A549 (cell line): ENCODE results near the gene DLGAP1. TPM values are rescaled to one million over a fixed set of nuclear protein-coding genes. Genes with fewer than 3 reads are reported as not detected.
A peak's percentile ranks its signal among the peaks of the same experiment; 100 is the strongest.

ENCODE experiments used
- ATAC-seq, 2 experiments: fragments of 200-7000 bp in 1 of 2; fragments of >200 bp in 1 of 2; cut with Nextera tagmentation in 1 of 2; cut with Tn5 transposase in 1 of 2; 3 replicates each; pipeline versions ENCODE4 v1.8.0 to v1.9.1; 2018 to 2020; ENCODE audit warnings: mild to moderate bottlenecking in 1 of 2, moderate library complexity in 1 of 2
- CTCF ChIA-PET: fragments of 300-600 bp; sonication (Branson Sonifier 250); formaldehyde crosslinking; extraction: SDS; loops from one replicate; lab custom pipeline; 2021; ENCODE audit warnings: antibody characterized with exemption, inconsistent platforms; lab: Yijun Ruan, JAX
- POLR2A ChIA-PET: fragments of 350-600 bp; formaldehyde crosslinking; extraction: SDS; loops from one replicate; lab custom pipeline; 2021; ENCODE audit warnings: antibody characterized with exemption, inconsistent platforms; lab: Yijun Ruan, JAX
- DNase-seq, 2 experiments: peaks; one replicate each; pipeline versions ENCODE4 v3.0.0 to v3.0.0-alpha.2; 2011 to 2016; ENCODE audit warnings: low read depth in 1 of 2, low spot score in 1 of 2
- FAIRE-seq: peaks from 2 replicates; lab custom pipeline; 2011; peaks lifted over from hg19 to GRCh38; lab: Jason Lieb, UNC
- H3K27ac ChIP-seq, 2 experiments: fragments of >200 bp; sonication (Bioruptor Twin); formaldehyde crosslinking; 3 replicates each; pipeline ENCODE4 v1.5.1; 2016 to 2017
- H3K4me1 ChIP-seq: fragments of >200 bp; sonication (Bioruptor Twin); formaldehyde crosslinking; 3 replicates; pipeline ENCODE4 v1.6.1; 2016
- H3K4me2 ChIP-seq: fragments of >200 bp; sonication (Bioruptor Twin); formaldehyde crosslinking; 3 replicates; pipeline ENCODE4 v1.6.1; 2016
- H3K4me3 ChIP-seq: fragments of >200 bp; sonication (Bioruptor Twin); formaldehyde crosslinking; 3 replicates; pipeline ENCODE4 v1.5.1; 2016
- H3K9me3 ChIP-seq: fragments of >200 bp; sonication (Bioruptor Twin); formaldehyde crosslinking; 3 replicates; pipeline ENCODE4 v1.6.1; 2016
- ATOH8 ChIP-seq: fragments of 250-450 bp; sonication (Bioruptor Pico); IDR thresholded peaks from 2 replicates; pipeline ENCODE4 v1.5.0; 2020; ENCODE audit warnings: low read depth, mild to moderate bottlenecking, moderate library complexity
- CBX2 ChIP-seq: fragments of 200-600 bp; sonication (generic); IDR thresholded peaks from 2 replicates; pipeline ENCODE4 v1.6.1; 2016; ENCODE audit warnings: low read depth, mild to moderate bottlenecking, borderline replicate concordance
- CHD4 ChIP-seq: fragments of 200-600 bp; sonication (generic); IDR thresholded peaks from 2 replicates; pipeline ENCODE4 v1.6.1; 2016; ENCODE audit warnings: antibody characterized with exemption, mild to moderate bottlenecking, borderline replicate concordance
- E2F6 ChIP-seq: IDR thresholded peaks from 2 replicates; pipeline ENCODE4 v1.6.1; 2012; ENCODE audit warnings: low read depth, borderline replicate concordance
- EHF ChIP-seq: fragments of 250-450 bp; sonication (Bioruptor Pico); IDR thresholded peaks from 2 replicates; pipeline ENCODE4 v1.5.0; 2020; ENCODE audit warnings: mild to moderate bottlenecking
- EP300 ChIP-seq, 2 experiments: fragments of >200 bp; sonication (Bioruptor Twin); formaldehyde crosslinking; IDR thresholded peaks; 2 replicates in 1 of 2; 3 replicates in 1 of 2; pipeline ENCODE4 v1.6.1; 2016 to 2017
- GATA3 ChIP-seq: IDR thresholded peaks from 2 replicates; pipeline ENCODE4 v1.6.1; 2012; ENCODE audit warnings: borderline replicate concordance
- HMGXB4 ChIP-seq: fragments of 250-450 bp; sonication (Bioruptor Pico); IDR thresholded peaks from 2 replicates; pipeline ENCODE4 v1.5.0; 2021; ENCODE audit warnings: mild to moderate bottlenecking, moderate library complexity, borderline replicate concordance
- HOXA7 ChIP-seq: fragments of 250-450 bp; sonication (Bioruptor Pico); IDR thresholded peaks from 2 replicates; pipeline ENCODE4 v1.5.0; 2020; ENCODE audit warnings: mild to moderate bottlenecking, moderate library complexity
- HOXB5 ChIP-seq: fragments of 250-450 bp; sonication (Bioruptor Pico); IDR thresholded peaks from 2 replicates; pipeline ENCODE4 v1.5.0; 2020; ENCODE audit warnings: mild to moderate bottlenecking, moderate library complexity
- JUN ChIP-seq, 2 experiments: fragments of >200 bp; sonication (Bioruptor Twin); formaldehyde crosslinking; IDR thresholded peaks; 2 replicates in 1 of 2; 3 replicates in 1 of 2; pipeline ENCODE4 v1.6.1; 2016 to 2017
- MAX ChIP-seq: IDR thresholded peaks from 2 replicates; pipeline ENCODE4 v1.6.1; 2012
- MYC ChIP-seq: IDR thresholded peaks from 2 replicates; pipeline ENCODE4 v1.6.1; 2012; ENCODE audit warnings: mild to moderate bottlenecking, inconsistent platforms, low read length, improper control_type of control experiment, borderline replicate concordance
- PBX3 ChIP-seq: IDR thresholded peaks from 2 replicates; pipeline ENCODE4 v1.6.1; 2012
- POLR2AphosphoS2 ChIP-seq: conservative IDR thresholded peaks from 2 replicates; pipeline ENCODE4 v1.6.1; 2012; ENCODE audit warnings: low read length, improper control_type of control experiment, inconsistent platforms
- RNF2 ChIP-seq: fragments of 200-600 bp; sonication (generic); IDR thresholded peaks from 2 replicates; pipeline ENCODE4 v1.6.1; 2016; ENCODE audit warnings: low read depth, mild to moderate bottlenecking, antibody characterized with exemption, moderate library complexity, borderline replicate concordance
- SREBF2 ChIP-seq: fragments of 450-650 bp; IDR thresholded peaks from 2 replicates; pipeline ENCODE4 v1.6.1; 2014; ENCODE audit warnings: mild to moderate bottlenecking, moderate library complexity
- ZNF302 ChIP-seq: fragments of 250-450 bp; sonication (Bioruptor Pico); IDR thresholded peaks from 2 replicates; pipeline ENCODE4 v1.9.0; 2021; ENCODE audit warnings: inconsistent platforms, mild to moderate bottlenecking, moderate library complexity
- WGBS: methylation state at CpG from one replicate; pipeline ENCODE4 v1.1.6; 2017; ENCODE audit errors: missing lambda C conversion rate; 5-methylcytosine and 5-hydroxymethylcytosine counted together
- polyA plus RNA-seq, 4 experiments: library from polyadenylated mRNA; depleted of rRNA in 3 of 4; stranded (reverse); fragments of >200 nt; fragmentation: RNase III in 1 of 4; extraction: RNeasy Plus Mini Kit Qiagen cat#74134 plus additional on column Dnase treatment in 1 of 4; gene quantifications; 2 replicates in 3 of 4; 3 replicates in 1 of 4; pipeline ENCODE4 v1.2.3, GENCODE V29; 2011 to 2017

Gene DLGAP1
- polyA plus RNA-seq, 2 of the 4 experiments (the other 2 are of a cell fraction), result 0.04 to 0.12 TPM

- Histone ChIP-seq H3K27ac (peak overlapping the region; percentile 98 to 100), H3K4me1 (peaks cover 22% of the 10 kb centered on the region), H3K4me3 (peak overlapping the region; percentile 93), H3K9me3 (no peaks in the 10 kb centered on the region), H3K4me2 (peak overlapping the region; percentile 98)
- TF ChIP-seq HOXB5 (no peak), HOXA7 (CRISPR knock-in tag) (peak; percentile 54; the same call in 1 of the 2 replicates), CHD4 (no peak), EHF (no peak), ZNF302 (CRISPR knock-in tag) (no peak), EP300 (IDR thresholded peaks at IDR 0.05) (no peak), SREBF2 (no peak), HMGXB4 (no peak), MYC (no peak), CBX2 (no peak), GATA3 (peak; percentile 38), PBX3 (no peak), ATOH8 (CRISPR knock-in tag) (no peak), POLR2AphosphoS2 (no peak; the same call in 1 of the 2 replicates), RNF2 (no peak), E2F6 (no peak), JUN (IDR thresholded peaks at IDR 0.05) (peak; percentile 18 to 33; a peak in 3 of 5 replicates), MAX (peak; percentile 56)
- WGBS, result under 1% methylated on average over 12 of the region's 21 CpGs
- ATAC-seq (no peak), FAIRE-seq (no peak), DNase-seq (peak in 1 of 2 experiments; percentile 76)
- ChIA-PET CTCF (interaction anchor here (0.6 to 11.1 kb wide), 23 partner anchors 8 to 416 kb away, joined by 3 to 109 read pairs (median 4); no protein-coding TSS in a partner anchor), POLR2A (interaction anchor here (0.7 to 11.5 kb wide), 13 partner anchors 7 to 212 kb away, joined by 3 to 146 read pairs (median 5); partner anchors contain the start of gene MYL12A)
These were observed 1001.4 kb downstream of the DLGAP1 start for GRCh38 chr18:3453540-3454364.

GRCh38 chr18:3452750-3453539 lies 1002.2 kb downstream of the DLGAP1 start:
- DNase-seq (peak in 1 of 2 experiments; percentile 47), ATAC-seq (no peak), FAIRE-seq (no peak)
- CTCF ChIA-PET, result interaction anchor here (0.7 to 11.1 kb wide), 10 partner anchors 13 to 213 kb away, joined by 3 to 109 read pairs (median 12); no protein-coding TSS in a partner anchor
- H3K27ac ChIP-seq, result peak overlapping the region; percentile 98 to 100
- no peaks in the 10 kb centered on the region for H3K9me3 ChIP-seq
- POLR2A ChIA-PET, result interaction anchor here (0.8 to 11.5 kb wide), 11 partner anchors 8 to 213 kb away, joined by 3 to 146 read pairs (median 7); partner anchors contain the start of gene MYL12A
- WGBS, result under 1% methylated on average over 13 of the region's 17 CpGs
- TF ChIP-seq MAX (no peak), HOXA7 (CRISPR knock-in tag) (0 out of 2 replicates have a peak, but pooled peaks have one; percentile 62)
- TF ChIP-seq, all 56 proteins: peak for 1
- H3K4me1 ChIP-seq, result peaks cover 14% of the 10 kb centered on the region
- peak overlapping the region; percentile 98 for H3K4me2 ChIP-seq
- H3K4me3 ChIP-seq, result peak overlapping the region; percentile 93
